Choroid plexus epithelial cell (primary cell): ENCODE data around the gene AHSG.

Experiments
- DNase-seq: peaks from one replicate; pipeline ENCODE4 v3.0.0-alpha.2; 2010; ENCODE audit warnings: low read depth
- H3K4me3 ChIP-seq: 2 replicates; pipeline ENCODE4 v1.5.1; 2011; ENCODE audit warnings: low read depth, mild to moderate bottlenecking, control low read depth, low read length, moderate library complexity
- CTCF ChIP-seq: conservative IDR thresholded peaks from 2 replicates; pipeline ENCODE4 v1.5.1; 2011; ENCODE audit warnings: low read depth, mild to moderate bottlenecking, control low read depth, inconsistent platforms, low read length, moderate library complexity

AHSG gene

GRCh38 chr3:186664119-186664495, 51.2 kb downstream of the AHSG start:
- no peak overlapping the region for H3K4me3 ChIP-seq
- DNase-seq, result no peak
- no peak for TF ChIP-seq CTCF

- no peak for TF ChIP-seq CTCF
- DNase-seq, result no peak
- H3K4me3 ChIP-seq, result no peak overlapping the region
These were observed 51.6 kb downstream of the AHSG start for GRCh38 chr3:186664506-186664905.

GRCh38 chr3:186665625-186666188, 52.8 kb downstream of the AHSG start, which contains the start of gene HRG:
TSS of gene HRG (plus strand) at chr3:186666014. CDS start at chr3:186666032, 18 bp downstream.
- DNase-seq, result no peak
- H3K4me3 ChIP-seq, result no peak within 1 kb of the TSS
- TF ChIP-seq CTCF, result no peak

- no peak overlapping the region for H3K4me3 ChIP-seq
- no peak for TF ChIP-seq CTCF
These were observed 55.6 kb downstream of the AHSG start for GRCh38 chr3:186668426-186668825.

GRCh38 chr3:186669378-186670084, 56.7 kb downstream of the AHSG start:
- H3K4me3 ChIP-seq, result no peak overlapping the region
- DNase-seq, result no peak
- TF ChIP-seq CTCF, result no peak

More at GRCh38 chr3:186668426-186668825, 55.6 kb downstream of the AHSG start:
- DNase-seq, result no peak

GRCh38 chr3:186670155-186670554, 57.3 kb downstream of the AHSG start:
- H3K4me3 ChIP-seq, result no peak overlapping the region
- TF ChIP-seq CTCF, result no peak
- DNase-seq, result no peak
